Left ventricle myocardium superior (tissue), 1 donor: ENCODE results near the gene JMJD1C. TPM values are rescaled to one million over a fixed set of nuclear protein-coding genes. Genes with fewer than 3 reads are reported as not detected.
A peak's percentile ranks its signal among the peaks of the same experiment; 100 is the strongest.
"Not testable (repeated sequence)": the region's sequence is repeated elsewhere in the genome, so short reads cannot be mapped to it uniquely, and the experiment has no call there.

ENCODE experiments used
- ATAC-seq: fragments of 200-7000 bp; cut with Tn5 transposase; one replicate; pipeline ENCODE4 v1.9.1; 2020; ENCODE audit warnings: mild to moderate bottlenecking, moderate library complexity
- DNase-seq: peaks from one replicate; pipeline ENCODE4 v3.0.0-alpha.2; 2020
- intact Hi-C: fragments of 100-400 bp; cut with micrococcal nuclease; formaldehyde crosslinking; loops from one replicate; pipeline ENCODE4 v1.11.0; 2022
- long read RNA-seq: library from polyadenylated mRNA; unstranded; transcript quantifications from one replicate; pipeline ENCODE4 v2.0.0, GENCODE V29; 2021
- total RNA-seq: library from RNA; stranded (reverse); fragmentation: NEBNext Ultra II Directional; extraction: Animal tissue kit (Norgen Biotek cat#: 25700); gene quantifications from one replicate; pipeline ENCODE4 v1.2.1, GENCODE V29; 2021
- donor health status: DM: no; HTN: yes; CAD: no; lungs with severe emphysema.

JMJD1C gene, protein sequence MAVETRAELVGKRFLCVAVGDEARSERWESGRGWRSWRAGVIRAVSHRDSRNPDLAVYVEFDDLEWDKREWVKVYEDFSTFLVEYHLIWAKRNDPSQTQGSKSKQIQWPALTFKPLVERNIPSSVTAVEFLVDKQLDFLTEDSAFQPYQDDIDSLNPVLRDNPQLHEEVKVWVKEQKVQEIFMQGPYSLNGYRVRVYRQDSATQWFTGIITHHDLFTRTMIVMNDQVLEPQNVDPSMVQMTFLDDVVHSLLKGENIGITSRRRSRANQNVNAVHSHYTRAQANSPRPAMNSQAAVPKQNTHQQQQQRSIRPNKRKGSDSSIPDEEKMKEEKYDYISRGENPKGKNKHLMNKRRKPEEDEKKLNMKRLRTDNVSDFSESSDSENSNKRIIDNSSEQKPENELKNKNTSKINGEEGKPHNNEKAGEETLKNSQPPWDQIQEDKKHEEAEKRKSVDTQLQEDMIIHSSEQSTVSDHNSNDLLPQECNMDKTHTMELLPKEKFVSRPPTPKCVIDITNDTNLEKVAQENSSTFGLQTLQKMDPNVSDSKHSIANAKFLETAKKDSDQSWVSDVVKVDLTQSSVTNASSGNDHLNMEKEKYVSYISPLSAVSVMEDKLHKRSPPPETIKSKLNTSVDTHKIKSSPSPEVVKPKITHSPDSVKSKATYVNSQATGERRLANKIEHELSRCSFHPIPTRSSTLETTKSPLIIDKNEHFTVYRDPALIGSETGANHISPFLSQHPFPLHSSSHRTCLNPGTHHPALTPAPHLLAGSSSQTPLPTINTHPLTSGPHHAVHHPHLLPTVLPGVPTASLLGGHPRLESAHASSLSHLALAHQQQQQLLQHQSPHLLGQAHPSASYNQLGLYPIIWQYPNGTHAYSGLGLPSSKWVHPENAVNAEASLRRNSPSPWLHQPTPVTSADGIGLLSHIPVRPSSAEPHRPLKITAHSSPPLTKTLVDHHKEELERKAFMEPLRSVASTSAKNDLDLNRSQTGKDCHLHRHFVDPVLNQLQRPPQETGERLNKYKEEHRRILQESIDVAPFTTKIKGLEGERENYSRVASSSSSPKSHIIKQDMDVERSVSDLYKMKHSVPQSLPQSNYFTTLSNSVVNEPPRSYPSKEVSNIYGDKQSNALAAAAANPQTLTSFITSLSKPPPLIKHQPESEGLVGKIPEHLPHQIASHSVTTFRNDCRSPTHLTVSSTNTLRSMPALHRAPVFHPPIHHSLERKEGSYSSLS (N-terminal part only)
- 32.7 TPM for total RNA-seq
- long read RNA-seq, partial matches to known transcripts, result 8 of 11 reads
- long read RNA-seq, other reads (novel, unspliced or antisense), result 3 of 11 reads

DNA sequence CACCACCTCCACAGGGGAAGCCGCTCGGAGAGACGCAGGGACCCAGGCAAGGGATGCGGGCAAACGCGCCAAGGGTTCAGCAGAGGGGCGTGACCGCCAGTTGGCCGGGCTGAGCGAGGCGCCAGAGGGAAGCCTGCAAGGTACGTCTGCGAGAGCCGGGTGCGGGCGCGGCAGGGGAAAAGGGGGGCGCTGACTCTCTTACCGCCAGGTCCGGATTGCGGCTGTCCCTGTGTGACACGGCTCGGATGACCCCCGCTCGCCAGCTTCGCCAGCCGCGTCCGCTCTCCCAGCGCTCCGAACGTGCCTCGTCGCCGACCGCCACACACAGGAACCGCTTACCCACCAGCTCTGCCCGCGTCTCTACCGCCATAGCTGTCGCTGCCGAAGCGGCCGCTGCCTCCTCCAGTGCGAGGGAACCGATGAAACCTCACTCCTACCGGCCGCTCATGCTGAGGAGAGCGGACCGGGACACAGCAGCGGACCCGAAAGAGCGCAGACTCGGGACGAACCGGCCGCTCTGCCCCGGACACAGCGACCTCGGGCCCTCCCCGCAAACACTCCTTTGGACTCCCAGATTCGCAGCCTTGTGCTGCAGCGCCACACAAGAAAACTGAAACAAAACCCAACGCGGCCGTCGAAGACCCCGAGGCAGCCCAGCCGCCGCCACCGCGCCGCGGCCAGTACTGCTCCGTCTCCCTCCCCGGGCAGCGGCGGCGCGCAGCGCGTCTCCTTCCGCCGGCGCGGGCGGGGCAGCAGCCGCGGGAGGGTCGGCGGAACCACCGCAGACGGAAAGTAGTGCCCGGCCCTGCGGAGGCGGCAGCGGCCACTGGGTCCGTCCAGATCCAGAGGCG lies at the start of gene JMJD1C:
Gene JMJD1C (minus strand): TSS at position 685 of the 851 bp plus-strand sequence. CDS start 315 bp downstream, at position 370.
- DNase-seq (peak; percentile 88), ATAC-seq (peak; percentile 92)
- intact Hi-C loops, result no loop called here

DNA sequence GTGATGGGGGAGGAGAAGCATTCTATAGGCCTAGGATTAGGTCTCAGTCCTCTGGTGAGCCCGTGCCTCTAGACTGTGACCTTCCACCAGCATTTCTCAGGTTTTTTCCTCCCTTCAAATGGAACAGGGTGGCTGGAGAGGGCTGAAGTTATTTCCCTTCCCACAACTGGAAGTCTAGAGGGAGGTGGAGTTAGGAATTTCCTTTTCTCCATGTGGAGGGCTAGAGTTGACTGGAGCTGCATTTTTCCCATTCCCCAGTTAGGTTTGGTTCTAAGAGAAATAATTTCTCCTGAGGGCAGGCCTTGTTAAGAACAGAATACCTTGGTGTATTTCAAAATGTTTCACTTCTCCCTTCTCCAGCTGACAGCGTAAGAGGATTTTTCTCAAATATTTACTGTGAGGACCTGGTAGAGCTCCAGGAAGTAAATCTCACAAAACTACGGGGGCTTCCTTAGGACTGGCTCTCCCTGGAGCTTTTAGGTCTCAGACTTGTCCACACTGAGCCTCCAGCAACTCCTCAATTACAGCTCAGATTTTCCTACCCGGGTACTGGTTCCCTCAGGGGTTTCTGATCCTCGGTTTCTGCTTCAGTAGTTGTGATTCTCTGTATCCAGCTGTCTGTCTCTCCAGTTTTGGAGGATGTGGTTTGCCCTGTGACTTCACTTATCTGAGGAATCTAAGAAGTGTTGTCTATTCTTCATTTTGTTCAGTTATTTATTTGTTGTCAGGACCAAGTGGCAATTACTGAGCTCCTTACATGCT lies 49.4 kb upstream of the JMJD1C start:
- no peak for DNase-seq
- intact Hi-C loops, result no loop called here

DNA sequence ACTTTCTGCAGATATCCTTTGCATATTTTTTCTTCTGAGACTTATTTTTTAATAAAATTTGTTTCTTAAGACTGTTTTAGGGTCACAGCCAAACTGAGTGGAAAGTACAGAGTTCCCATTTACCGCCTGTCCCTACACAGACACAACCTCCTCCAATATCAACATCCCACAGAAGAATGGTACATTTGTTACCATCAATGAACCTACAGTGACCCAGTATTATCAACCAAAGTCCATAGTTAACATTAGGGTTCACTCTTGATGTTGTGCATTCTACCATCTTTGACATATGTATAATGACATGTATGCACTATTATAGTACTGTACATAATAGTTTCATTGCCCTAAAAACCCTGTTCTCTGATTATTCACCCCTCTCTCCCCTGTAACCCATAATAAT lies 40.8 kb upstream of the JMJD1C start:
- no peak for DNase-seq
- intact Hi-C loops, result no loop called here
- no peak for ATAC-seq

More for the DNA sequence above, 49.4 kb upstream of the JMJD1C start:
- peak; percentile 66 for ATAC-seq

DNA sequence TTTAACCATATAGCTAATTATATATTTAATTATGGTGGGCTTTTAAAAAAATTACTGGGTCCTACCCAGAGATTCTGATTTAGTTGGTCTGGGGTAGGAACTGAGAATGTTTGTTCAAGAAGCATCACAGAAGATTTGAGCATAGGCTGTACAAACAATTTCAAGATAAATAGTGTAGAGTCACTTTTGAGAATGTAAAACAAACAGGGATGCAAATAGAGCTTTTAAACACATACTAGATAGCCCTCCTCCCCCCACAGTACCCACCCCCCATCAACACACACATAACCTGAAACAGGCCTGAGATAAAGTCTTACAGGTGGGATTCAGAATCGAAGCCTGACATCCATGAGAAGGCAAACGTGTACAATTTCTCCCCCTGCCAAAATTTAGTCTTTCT lies 39.8 kb upstream of the JMJD1C start:
- DNase-seq (no peak), ATAC-seq (no peak)
- intact Hi-C loops, result no loop called here

DNA sequence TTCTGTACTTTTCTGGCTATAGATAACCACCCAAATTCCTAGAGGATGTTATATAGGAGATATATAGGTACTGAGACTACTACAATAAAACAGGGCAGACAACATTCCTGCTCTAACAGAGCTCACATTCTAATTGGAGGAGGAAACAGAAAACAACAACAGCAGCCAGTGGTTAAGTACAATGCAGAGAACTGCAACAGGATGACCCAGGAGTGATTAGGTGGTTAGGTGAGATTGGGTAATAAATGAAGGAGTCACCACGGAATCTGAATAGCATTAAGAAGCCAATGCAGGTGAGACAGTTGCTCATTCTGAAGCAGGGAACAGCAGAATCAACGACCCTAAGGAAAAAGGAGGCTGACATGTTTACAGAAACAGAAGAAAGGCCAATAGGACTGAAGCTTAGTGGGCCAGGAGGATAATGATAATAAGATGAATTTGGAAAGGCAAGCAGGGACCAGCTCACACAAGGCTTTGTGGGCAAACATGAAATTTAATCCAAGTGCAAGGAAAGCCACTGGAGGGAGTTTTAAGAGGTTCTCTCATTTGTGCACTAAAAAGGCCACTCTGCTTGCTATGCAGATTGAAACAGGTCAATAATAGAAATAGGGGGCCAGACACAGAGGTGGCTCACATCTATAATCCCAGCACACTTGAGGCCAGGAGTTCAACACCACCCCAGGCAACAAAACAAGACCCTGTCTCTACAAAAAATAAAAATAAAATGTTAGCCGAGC lies 38.5 kb upstream of the JMJD1C start:
- DNase-seq (no peak), ATAC-seq (no peak)
- intact Hi-C loops, result no loop called here

DNA sequence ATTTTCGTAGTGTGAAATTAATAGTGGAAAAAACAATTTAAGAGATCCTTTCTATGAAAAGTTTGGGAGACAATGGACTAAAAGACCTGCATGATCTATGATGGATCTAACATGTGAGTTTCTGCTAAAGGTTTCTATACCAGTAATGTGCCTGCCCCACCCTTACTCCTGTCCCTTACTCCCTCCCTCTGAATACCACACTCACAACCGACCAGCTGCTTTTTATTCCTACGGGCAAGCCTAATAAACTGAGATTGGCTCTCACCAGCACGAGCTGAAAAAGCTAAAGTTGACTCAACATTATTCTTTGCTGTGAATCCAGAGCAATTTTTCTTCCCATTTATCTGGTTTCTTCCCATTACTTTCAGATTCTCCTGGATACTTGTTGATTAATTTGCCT lies 37.6 kb upstream of the JMJD1C start:
- no peak for DNase-seq
- peak; percentile 14 for ATAC-seq
- intact Hi-C loops, result no loop called here

DNA sequence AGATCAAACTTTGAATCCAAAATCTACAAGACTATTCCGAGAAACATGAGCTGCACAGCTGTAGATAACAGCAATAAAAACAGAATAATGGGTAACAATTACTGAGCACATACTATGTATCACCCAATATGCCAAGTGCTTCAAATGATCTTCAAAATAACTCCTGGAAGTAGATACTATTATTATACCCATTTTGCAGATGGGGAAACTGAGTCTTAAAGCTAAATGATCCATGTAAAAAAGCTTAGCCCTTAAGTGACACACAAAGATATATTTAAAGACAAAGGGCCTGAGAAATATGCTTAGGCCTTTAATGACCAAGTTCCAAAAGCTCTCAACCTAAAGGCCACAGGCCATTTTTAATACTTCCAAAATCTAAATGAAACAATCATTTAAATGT lies 37.1 kb upstream of the JMJD1C start:
- ATAC-seq (no peak), DNase-seq (no peak)
- intact Hi-C loops, result no loop called here

DNA sequence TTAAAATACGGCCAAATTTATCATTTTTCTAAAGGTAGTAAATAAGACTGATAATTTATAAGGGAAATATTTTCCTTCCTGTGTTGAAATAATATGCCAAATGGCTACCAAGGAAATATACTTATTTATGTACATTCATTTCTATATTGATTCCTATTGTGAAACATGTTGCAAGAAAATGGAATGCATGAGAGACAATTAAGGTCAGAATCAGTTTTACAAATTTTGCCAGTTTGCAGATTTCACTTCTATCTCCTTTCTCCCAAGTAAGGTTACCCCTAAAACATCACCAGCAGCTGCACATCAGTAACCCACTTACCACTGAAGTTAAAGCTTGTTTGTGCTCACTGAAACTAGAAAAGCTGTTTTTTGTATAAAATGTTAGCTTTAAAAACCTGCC lies 36.2 kb upstream of the JMJD1C start:
- ATAC-seq (no peak), DNase-seq (no peak)
- intact Hi-C loops, result no loop called here

DNA sequence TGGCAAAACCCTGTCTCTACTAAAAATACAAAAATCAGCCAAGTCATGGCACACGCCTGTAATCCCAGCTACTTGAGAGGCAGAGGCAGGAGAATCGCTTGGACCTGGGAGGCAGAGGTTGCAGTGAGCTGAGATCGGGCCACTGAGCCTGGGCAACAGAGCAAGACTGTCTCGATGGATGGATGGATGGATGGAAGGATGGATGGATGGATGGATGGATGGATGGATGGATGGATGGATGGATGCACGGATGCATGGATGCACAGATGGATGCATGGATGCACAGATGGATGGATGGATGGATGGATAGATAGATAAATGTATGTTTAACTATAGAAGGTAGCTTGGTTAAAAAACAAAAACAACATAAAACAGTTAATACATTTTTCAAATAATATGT lies 34.8 kb upstream of the JMJD1C start:
- ATAC-seq, DNase-seq, intact Hi-C loops: not testable (repeated sequence)

DNA sequence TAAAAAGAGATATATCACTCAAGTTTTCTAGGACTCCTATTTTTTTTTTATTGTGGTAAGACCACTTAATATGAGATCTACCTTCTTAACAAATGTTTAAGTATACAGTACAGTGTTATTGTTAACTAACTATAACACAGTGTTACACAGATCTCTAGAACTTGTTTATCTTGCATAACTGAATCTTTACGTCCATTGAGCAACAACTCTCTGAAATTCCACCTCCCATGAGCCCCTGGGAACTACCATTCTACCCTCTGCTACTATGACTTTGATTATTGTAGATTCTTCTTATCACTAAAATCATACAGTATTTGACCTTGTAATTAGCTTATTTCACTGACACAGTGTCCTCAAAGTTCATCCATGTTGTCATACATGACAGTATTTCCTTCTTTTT lies 32.9 kb upstream of the JMJD1C start:
- ATAC-seq, result no peak
- intact Hi-C loops, result no loop called here
- no peak for DNase-seq

DNA sequence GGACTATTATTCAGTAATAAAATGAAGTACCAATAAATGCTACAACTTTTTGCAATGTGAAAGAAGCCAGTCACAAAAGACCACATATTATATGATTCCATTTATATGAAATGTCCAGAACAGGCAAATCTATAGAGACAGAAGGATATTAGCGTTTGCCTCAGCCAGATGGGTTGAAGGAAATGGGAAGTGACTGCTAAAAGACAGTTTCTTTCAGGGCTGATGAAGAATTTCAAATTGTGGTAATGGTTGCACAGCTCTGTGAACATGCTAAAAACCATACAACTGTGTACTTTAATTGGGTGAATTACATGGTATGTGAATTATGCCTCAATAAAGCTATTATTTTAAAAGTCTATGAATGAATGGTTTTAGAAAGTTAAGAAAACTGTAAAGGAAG lies 31.5 kb upstream of the JMJD1C start:
- ATAC-seq, result no peak
- DNase-seq, result no peak
- intact Hi-C loops, result no loop called here

DNA sequence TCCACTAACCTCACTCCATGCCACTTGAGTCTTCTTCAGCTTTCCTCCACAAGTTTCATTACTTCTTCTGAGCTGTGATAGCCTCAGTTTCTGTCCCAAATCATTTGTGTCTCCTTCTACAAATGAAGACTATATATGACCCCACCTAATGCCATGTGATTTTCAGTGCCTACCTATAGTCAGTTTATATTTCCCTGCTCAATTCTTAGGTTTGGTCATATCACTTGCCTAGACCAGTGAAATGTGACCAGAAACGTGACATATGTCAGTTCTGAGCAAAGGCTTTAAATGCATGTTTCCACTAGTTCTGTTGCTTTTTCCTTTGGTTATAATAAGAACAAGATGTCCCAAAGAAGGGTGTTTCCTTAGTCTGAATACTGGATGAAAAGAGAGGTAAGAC lies 30.8 kb upstream of the JMJD1C start:
- intact Hi-C loops, result no loop called here
- ATAC-seq (no peak), DNase-seq (no peak)

DNA sequence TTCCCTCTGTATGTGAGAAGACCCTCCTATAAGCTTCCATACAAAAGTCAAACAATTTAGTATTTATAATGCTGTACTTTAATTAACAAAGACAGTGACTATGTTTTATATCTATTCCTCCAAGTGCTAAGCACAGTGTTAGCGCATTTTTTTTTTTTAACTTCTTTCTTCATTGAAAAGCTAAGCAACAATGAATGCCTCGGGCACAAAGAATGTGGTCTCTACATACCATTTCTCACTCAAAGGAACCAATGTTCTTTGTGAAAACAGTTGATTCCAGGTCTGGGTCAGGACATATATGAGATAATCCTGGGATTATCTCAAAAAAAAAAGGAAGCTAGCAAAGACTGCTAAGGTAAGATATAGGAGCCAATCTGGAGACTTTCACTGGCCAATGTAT lies 29.2 kb upstream of the JMJD1C start:
- DNase-seq (no peak), ATAC-seq (no peak)
- intact Hi-C loops, result no loop called here

DNA sequence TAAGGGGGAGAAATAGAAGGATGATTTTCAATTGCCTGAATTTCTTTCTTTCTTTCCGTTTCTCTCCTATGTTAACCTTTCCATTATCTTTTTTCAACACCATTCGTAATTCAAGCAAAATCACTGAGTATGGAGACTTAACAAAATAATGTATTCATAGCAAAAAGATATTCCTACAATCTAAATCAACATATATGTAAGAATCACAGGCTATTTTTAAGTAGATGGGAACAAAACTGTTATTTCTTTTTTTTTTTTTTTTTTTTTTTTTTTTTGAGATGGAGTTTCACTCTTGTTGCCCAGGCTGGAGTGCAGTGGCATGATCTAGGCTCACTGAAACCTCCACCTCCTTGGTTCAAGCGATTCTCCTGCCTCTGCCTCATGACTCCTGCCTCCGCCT lies 27.2 kb upstream of the JMJD1C start:
- intact Hi-C loops, result no loop called here
- ATAC-seq (no peak), DNase-seq (no peak)

DNA sequence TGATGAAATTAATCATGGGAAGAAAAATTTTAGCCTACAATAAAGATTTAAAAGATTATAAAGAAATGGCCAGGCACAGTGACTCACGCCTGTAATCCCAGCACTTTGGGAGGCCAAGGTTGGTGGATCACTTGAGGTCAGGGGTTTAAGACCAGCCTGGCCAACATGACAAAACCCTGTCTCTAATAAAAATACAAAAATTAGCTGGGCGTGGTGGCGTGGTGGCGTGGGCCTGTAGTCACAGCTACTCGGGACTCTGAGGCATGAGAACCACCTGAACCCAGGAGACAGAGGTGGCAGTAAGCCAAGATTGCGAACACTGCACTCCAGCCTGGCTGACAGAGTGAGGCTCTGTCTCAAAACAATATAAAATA lies 26.5 kb upstream of the JMJD1C start:
- intact Hi-C loops, DNase-seq: not testable (repeated sequence)
- ATAC-seq, result peak; percentile 46

DNA sequence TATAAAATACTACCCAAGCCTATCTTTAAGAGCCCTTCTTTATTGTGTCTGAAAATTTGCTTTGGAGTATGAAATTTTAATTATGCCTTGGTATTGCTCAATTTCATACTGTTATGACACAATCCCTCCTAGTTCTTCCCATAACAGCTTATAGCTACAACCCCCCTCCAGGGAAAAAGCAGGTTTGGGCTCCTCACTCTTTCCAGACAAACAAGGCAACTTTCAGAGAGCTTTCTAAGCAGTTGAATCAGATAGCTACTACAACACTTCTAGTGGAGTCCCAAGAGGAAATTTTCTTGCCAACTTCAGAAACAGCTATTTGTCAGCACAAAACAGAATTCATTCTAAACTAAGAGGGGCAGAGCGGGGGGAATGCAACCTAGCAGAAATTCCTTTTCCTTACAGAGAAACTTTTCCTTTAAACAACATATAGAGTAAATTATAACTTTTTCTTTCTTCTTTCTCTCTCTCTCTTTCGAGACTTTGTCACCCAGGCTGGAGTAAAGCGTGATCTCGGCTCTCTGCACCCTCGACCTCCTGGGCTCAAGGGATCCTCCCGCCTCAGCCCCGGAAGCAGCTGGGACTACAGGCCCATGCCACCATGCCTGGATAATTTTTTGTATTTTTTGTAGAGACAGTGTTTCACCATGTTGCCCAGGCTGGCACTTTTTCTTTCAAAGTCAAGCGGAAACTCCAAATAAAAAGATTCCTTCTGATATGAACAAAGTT lies 26.0 kb upstream of the JMJD1C start:
- intact Hi-C loops, result no loop called here
- ATAC-seq (peak; percentile 94), DNase-seq (peak; percentile 40)

DNA sequence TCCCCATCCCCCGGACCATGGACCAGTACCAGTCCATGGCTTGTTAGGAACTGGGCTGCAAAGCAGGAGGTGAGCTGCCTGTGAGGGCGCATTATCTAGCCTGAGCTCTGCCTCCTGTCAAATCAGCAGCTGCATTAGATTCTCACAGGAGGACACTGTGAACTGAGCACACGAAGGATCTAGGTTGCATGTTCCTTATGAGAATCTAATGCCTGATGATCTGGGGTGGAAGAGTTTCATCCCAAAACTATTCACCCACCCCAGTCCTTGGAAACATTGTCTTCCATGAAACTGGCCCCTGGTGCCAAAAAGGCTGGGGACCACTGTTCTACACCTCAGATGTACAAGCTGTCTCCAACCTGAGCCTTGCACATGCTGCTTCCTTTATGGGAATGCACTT lies 24.1 kb upstream of the JMJD1C start:
- ATAC-seq, result no peak
- DNase-seq, result no peak
- intact Hi-C loops, result no loop called here
